ENCODE measurements around the gene RASGRP2.

Gene RASGRP2

DNA sequence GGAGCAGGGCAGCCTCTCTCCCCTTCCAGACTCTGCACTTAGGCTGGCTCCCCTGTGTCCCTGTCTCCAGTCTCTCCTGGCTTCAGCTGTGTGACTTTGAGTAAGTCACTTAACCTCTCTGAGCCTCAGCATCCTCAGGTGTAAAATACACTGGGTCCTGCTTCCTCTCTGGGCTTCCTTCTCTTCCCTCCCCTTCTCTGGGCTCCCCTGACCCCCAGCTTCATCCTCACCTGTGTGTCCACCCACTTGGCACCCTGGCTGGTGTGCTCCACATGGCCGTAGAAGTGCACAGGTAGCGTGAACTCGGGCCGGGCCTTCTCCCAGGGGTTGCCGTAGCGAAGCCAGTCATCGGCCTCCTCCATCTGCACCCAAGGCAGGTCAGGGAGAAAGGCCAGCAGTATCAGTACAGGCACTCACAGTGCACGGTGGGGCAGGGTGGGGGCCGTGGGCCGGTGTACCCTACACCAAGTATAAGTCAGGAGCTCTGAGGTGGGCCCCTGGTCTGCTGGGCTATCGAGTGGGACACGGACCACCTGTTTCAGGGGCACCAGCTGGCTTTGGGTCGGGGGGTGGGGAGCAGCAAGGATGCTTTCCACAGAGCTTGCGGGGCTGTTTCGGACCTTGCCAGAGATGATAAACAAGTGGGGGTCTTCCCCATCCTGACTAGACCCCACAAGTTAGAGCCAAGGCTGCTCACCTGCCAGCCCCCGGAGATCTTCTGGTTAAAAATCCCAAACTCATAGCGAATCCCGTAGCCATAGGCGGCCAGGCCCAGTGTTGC, 13.8 kb upstream of the RASGRP2 start:
- no peak for DNase-seq (ENCODE audit: low read depth in 2 of 2)

DNA sequence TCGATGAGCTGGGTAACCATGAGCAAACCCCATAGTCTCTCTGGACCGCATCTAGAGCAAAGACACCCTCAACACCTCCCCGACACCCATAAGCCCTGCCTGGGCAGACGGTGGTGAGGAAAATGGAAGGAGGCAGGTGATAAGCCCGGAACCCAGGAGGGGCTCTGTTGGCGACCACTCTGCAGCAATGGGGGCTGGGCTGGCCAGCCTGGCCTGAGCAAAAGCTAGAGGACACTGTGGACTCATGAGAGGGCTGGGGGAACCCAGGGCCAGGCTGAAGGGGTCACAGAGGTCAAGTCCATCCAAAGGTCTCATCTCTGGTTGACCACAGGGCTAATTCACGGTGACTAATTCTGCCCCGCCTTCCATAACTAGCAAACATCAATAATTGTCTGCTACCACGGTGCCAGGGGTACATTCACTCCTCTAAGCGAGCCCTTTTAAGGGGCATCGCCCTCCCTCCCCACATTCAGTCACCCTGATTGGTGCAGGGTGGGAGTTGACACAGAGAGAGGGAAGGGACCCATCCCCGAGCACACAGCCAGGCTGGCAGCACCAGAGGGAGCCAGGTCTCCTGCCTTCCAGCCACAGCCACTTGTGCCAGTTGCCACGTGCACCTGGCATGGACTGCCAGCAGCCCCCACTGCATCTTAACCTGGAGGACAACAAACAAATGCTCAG, 11.9 kb upstream of the RASGRP2 start:
- DNase-seq (ENCODE audit: low read depth in 2 of 2) = no peak

DNA sequence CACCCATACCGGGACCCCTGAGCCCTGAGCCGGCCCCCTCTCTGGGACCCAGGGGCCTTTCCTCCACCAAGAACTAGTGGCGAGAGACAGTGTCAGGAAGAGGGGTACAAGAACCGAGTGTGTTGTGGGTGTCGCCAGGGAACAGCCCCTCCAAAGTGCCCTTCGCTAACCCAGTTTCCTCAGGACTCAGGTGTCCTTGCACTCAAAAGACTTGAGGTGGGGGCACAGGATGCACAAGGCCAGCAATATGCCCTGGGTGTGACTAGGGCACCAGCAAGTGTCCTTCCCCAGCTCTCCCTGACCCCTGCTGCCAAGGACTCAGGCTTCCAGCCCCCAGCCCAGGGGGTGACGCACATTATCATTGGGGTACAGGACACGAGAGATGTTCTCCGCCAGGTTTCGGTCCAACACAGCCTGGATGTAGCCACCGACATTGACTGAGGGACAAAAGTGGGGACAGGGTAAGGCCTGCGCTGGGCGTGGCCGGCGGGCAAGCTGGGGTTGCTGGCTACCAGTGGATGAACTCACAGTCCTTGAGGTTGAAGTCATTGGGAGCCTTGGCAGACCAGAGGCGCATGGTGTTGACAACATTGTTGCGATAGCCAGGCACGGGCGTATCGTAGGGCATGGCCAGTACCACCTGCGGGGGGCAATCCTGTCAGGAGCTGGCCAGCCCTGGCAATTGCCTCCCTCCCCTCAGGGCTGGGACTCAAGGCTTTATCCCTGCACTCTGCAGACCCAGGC, 11.1 kb upstream of the RASGRP2 start:
- DNase-seq (ENCODE audit: low read depth in 2 of 2) = no peak

DNA sequence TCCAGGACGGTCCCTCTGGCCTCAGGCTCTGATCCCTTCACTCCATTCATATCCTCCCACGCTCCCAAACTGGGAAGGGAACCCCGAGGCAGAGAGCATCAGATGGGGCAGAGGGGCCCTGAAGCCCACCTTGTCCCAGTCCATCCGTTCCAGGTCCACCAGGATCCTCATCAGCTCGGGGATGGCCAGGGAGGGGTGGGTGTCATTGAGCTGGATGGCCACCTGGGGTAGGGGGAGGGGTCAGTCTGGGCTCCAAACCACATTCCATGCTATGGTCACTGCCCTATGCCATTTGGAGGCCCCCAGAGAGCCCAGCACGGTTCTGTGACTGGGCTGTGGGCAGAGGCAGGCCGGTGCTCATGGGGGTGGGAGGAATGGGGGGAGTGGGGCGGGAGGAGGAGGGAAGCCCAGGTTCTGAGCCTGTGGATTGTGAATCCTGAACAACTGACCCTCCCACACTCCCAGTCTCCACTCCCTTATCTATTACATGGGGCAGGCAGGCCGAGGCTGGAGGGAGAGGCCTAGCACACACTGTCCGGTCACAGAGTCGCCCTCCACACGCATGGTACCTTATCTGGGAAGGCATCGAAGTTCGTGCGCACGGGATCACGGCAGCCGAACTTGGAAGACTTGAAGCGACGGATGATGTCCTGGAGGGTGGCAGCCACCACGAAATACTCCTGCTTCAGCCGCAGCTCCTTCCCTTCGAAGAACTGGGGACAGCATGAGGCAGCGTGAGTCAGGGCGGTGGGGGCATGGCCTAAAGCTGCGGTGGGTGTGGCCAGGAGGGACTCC, 10.4 kb upstream of the RASGRP2 start:
- no peak for DNase-seq (ENCODE audit: low read depth in 2 of 2)

DNA sequence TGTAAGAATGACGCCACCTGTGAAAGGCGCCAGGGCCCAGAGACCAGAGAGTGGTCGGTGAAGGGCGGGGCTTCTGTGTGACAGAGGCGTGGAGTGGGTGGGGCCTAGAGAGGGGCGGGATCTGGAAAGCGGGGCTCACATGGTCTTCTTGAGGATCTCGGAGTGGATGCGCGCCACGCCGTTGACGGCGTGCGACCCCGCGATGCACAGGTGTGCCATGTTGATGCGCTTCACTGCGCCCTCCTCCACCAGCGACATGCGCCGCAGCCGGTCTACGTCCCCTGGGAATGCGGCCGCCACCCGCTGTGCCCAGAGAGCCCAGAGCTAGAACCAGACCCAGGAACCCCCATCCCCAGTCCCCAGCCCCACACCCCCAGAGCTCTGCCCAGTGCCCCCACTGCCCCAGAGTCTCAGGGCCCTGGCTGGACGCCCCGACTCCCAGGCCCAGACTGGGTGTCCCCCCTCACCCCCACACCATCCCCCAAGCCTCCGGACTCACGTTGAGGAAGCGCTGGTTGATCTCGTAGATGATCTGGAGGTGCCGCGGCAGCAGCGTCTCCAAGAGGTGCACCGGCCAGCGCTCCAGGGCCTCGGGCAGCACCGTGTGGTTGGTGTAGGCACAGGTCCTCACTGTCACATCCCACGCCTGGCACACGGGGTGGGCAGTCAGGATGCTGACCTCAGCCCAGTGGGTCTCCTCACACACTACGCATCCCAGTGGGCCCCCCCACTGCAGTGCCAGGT, 9.6 kb upstream of the RASGRP2 start:
- DNase-seq (ENCODE audit: low read depth in 2 of 2) = no peak

DNA sequence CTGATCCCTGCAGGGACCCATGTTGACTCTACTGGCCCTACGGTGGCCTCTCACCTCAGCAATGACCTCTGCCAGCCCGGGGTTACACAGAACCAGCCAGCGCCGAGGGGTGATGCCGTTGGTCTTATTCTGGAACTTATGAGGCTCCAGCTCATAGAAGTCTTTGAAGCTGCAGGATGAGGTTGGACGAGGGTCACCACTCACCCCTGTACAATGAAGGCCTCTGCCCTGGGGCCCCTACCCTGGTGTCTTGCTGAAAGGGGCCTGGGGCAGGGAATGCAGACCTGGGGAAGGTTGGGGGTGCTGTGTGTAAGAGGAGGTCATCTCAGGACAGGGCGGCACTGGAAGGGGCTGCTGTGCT, 9.1 kb upstream of the RASGRP2 start:
- DNase-seq (ENCODE audit: low read depth in 2 of 2) = no peak

DNA sequence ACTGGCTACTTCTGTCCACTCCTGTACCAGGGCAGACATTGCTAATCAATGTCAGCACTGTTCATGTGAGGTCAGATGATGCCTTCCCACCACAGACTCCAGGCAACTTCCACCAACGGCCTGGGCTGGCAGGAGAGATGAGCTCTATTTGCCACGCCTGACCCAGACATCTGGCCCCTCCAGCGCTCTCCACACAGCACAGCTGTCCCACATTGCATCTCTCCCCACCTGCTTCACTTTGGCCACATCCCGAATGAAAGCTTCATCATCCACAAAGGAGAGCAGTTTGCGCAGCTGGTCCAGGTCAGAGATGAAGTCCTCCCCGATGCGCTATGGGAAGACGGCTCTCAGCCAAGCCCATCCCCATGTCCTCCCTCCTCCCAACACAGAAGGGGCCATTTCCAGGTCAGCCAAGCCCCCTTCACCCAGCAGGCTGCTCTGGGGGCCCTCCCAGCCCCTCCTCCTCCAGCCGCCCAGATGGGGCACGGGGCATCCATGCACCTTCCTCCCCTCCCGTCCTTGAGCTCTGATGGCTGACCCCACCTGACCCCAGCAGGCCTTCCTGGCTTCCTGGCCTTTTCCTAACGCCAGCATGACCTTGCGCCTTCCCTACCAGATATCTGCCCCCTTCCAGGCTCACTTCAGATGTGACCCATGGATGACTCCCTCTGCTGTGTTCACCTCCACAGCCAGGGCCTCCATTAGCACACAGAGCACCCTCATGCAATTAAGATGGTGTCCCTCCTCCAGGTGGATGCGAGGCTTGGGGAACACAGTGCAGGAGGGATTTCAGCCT, 8.4 kb upstream of the RASGRP2 start:
- DNase-seq (ENCODE audit: low read depth in 2 of 2) = no peak

DNA sequence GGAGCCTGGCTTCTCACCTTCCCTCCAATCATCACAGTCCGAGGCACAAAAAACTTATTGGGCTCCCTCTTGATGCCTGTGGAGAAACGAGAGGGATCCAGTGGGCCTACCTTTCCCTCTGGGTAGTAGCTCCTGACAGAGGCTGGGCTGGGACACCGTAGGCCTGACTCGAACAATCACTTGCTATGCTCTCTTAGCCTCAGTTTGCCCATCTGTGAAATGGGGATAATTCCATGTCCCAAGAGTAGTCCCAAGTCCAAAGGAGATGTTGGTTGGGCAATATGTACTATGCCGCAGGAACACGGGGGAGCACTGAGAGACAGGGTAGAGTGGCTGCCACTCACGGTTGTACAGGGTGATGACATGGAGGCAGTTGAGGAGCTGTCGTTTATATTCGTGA, 7.6 kb upstream of the RASGRP2 start:
- DNase-seq (ENCODE audit: low read depth in 2 of 2) = no peak

DNA sequence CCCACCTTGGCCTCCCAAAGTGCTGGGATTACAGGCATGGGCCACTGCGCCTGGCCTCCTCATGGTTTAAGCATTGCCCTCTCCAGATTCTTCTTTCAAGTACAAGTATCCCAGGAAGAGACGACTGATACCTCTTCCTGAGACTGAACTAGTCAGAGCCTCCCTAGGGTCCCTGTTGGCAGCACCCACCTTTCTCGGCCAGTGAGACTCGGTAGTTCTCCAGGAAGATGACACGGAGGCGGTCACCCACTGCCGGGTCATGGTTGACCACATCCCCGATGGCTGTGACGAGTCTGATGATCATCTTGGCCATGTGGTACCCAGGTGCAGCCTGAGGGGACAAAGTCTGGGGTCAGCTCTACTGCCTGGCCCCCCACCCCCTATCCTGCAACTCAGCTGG, 7.2 kb upstream of the RASGRP2 start:
- no peak for DNase-seq (ENCODE audit: low read depth in 2 of 2)

DNA sequence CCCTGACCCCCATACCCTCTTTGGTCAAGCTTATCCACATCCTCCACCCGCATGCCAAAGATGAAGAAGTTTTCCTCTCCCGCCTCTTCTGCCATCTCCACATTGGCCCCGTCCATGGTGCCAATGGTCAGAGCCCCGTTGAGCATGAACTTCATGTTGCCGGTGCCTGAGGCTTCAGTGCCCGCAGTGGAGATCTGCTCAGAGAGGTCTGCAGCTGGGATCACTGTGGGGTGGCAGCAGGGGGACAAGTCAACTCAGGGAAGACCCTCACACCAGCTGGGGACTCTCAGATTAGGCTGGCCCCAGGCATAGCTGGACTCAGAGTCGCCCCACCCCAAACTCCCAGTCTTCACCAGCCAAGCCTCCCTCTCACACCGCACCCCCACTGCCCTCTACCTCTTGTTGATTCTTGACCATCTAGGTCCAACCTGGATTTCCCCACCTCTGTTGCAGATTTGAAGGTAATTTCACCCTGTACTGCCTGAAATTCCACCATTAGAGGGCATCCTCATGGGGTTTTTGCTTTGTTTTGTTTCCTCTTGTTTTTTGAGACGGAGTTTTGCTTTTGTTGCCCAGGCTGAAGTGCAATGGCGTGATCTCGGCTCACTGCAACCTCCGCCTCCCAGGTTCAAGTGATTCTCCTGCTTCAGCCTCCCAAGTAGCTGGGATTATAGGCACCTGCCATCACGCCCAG, 6.6 kb upstream of the RASGRP2 start:
- no peak for DNase-seq (ENCODE audit: low read depth in 2 of 2)

DNA sequence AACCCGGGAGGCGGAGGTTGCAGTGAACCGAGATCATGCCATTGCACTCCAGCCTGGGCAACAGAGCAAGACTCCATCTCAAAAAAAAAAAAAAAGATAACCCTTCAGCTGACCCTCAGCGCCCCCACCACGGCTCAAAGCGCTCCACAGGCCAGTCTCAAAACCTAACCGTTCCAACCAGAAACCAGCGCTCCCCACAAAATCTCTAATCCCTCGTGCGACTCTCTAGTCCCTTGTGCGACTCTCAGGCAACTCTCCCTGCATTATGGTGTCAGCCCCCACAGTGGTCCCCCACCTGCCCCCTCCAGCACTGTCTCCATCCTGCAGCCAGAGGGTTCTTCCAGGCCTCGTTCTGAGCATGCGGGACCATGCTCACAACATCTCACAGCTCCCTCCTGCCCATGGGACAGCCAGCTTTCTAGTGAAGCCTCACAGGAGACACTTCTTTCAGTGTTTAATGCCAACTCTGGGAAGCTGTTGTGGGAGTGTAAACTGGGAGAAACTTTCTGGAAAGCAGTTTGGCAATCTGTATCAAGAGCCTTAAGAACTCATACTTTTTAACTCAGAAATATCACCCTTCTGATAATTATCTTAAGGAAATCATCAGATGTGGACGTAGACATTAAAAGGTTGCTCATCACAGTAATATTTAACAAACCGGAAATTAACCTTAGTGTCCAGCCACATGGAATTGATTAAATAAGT, 4.2 kb upstream of the RASGRP2 start:
- no peak for DNase-seq (ENCODE audit: low read depth in 2 of 2)

DNA sequence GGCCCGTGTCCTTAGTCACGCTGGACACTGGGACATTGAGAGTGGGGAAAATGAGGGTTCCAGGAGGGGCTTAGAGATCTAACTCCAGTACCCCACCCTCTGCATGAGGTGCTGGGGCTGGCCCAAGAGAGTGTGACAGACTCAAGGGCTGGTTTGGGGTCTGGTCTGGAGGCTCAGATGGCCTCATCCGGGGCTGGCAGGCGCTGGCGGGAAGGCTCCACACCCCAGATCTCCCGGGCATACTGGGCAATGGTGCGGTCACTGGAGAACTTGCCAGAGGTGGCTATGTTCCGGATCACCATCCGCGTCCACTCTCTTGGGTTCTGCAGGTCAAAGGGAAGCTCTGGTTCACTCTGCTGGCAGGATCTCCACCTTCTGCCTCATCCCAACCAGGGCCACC, 2.5 kb upstream of the RASGRP2 start:
- DNase-seq (ENCODE audit: low read depth in 2 of 2) = no peak

DNA sequence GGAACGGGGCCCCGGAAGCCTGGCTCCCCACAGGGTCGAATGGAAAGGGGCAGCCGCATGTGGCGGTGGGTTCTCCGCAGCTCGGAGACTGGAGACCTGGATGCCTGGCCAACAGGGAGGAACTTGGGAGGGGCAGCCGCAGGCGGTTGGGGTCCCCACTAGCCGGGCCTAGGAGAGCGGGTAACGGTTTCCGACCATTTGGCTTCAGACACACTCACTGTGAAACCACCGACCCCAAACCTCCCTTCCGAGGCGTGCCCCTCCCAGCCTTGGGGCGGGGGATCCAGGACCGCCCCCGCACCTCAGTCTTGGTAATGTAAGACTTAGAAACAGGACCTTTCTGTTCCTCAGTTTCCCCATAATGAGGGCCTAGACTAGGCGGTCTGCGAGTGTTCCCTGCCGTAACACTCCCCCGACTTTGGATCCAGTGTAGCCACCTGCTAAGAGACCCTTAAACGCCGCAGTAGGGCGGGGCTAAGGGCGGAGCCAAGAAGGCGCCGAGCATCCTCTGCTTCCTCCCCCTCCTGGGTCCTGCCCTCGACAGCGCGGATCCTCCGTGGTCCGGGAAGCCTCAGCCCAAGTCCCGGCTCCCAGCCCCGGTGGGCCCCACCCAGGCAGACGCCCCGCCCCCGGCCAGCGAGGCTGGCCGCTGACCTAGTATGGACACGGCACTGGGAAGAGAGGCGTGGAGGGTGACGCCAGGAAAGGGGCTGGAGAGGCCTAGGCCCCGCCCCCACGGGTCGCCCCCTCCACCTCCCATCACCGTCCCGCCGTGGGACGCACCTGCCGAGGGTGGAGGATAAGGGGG, 1.8 kb upstream of the RASGRP2 start:
- peak; percentile 51 to 52 for DNase-seq (ENCODE audit: low read depth in 2 of 2)

DNA sequence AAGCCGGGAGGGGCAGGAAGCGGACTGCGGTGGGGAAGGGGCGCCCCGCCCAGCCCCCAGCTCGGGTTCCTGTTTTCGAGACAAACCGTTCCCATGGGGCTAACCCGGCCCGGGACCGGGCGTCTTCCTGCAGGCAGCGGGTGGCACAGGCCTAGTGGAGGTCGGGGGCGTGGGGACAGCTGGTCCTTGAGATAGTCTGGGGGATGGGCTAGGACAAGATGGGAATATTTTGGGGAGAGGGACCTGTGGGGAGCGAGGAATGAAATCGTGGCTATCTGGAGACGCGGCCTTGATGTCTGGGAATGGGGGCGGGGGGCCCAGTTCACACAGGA, 1.2 kb upstream of the RASGRP2 start:
- DNase-seq (ENCODE audit: low read depth in 2 of 2) = no peak

DNA sequence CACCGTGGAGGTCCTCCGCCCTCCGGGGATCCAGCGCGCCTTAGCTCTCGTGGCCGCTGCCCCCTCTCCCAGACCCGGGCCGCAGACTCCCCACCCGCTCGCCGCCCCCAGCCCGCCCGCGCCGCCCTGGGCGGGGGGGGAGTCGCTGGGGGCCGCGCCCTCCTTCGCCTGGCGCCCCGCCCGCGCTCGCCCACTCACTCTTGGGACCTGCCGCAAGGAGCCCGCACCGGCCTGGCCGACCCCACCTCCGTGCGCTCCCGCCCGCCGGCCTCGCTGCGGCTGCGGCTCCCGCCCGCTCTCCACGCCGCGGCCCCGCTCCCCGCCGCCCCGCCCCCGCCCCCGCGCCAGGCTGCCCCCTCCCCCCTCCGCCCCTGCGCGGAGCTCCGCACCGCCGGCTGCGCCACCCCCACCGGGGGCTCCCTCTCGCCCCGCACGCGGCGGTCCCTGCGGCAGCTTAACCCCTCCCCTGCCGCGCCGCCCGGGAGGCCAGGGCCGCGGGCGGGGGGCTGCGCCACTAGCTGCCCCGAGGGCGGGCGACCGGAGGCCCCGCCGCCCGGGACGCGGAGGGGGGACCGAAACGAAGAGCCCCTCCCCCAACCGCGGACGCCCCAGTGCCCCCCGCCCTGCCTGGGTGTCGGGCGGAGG, 724 bp upstream of the RASGRP2 start:
- DNase-seq (ENCODE audit: low read depth in 2 of 2) = no peak

DNA sequence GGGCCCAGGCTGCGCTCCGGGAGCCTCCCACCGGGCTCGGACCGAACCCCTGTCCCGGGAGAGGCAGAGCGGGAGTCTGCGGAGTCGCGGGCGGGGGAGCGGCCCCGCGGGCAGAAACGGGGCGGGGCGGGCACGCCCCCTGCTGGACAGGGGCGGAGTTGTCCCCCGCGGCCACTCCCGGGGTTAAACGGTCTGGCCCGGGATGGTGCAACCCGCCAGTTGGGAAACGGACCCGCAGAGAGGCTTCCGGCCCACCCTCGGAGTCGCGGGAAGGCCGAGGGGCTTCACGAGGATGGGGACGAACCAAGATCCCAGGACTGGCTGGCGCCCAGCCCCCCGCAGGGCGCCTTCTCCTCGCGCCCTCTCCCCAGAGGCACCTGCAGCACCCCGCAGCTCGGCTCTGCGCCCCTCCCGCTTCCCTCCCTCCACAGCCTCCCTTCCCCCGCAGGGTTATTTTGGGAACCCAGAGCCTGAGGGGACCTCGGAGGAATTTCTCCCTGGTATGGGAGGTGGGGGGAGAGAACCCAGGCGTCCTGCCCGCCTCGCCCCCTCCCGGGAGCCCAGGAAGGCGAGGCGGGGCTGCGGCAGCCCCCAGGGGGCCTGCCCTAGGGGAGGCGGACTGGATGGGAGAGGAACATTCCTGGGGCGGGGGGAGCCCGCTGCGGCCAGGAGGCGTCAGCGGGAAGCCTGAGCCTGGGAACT, 902 bp downstream of the RASGRP2 start:
- DNase-seq (ENCODE audit: low read depth in 2 of 2) = peak; percentile 66 to 68

DNA sequence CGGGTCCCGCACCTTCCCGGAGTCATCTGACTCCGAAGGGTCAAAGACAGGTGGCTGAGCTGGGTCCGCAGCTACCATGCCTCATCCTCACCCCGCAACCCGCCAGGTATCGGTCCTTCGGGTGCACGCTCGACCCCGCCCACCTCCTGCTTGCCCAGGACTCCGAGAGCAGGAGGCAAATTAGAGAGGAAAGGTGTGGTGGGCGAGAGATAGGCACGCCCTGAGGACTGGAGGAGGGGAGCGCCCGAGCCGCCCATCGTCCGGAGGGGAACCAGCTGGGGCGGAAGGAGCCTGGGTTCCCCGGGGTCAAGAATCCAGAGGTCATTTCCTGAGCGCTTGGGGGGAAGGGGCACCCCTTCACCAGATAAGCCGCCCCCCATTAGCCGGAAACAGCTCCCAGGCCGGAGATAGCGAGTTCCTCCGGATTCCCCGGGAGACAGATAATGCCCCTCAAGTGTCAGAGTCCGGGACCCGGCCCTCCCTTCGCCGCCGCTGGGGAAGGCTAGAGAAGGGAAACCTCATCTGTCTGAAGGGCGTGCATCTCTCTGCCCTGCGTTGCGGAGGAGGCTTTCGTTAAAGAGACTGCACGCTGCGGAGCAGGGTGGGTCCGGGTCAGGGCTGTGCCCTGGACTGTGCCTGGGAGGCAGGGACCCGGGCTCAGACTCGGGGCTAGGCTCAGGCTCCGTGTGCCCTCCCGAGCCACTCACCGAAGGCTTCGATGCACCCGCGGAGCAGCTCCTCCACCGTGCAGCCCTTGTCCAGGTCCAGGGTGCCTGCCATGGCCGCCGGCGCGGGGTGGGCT, 1.7 kb downstream of the RASGRP2 start:
- no peak for DNase-seq (ENCODE audit: low read depth in 2 of 2)

All from stimulated activated CD8-positive, alpha-beta memory T cell treated with anti-CD3 and anti-CD28 coated beads, Interleukin-2, amount 100 ng/mL, for 48 hours (primary cell).